Activated T-cell treated with anti-CD3 and anti-CD28 coated beads for 1 hour (primary cell): ENCODE results near the gene LRP11.
"Not testable (repeated sequence)": the region's sequence is repeated elsewhere in the genome, so short reads cannot be mapped to it uniquely, and the experiment has no call there.

ENCODE experiments used
- DNase-seq: peaks from one replicate; pipeline ENCODE4 v3.0.0-alpha.2; 2020; ENCODE audit warnings: low read depth

Gene LRP11

DNA sequence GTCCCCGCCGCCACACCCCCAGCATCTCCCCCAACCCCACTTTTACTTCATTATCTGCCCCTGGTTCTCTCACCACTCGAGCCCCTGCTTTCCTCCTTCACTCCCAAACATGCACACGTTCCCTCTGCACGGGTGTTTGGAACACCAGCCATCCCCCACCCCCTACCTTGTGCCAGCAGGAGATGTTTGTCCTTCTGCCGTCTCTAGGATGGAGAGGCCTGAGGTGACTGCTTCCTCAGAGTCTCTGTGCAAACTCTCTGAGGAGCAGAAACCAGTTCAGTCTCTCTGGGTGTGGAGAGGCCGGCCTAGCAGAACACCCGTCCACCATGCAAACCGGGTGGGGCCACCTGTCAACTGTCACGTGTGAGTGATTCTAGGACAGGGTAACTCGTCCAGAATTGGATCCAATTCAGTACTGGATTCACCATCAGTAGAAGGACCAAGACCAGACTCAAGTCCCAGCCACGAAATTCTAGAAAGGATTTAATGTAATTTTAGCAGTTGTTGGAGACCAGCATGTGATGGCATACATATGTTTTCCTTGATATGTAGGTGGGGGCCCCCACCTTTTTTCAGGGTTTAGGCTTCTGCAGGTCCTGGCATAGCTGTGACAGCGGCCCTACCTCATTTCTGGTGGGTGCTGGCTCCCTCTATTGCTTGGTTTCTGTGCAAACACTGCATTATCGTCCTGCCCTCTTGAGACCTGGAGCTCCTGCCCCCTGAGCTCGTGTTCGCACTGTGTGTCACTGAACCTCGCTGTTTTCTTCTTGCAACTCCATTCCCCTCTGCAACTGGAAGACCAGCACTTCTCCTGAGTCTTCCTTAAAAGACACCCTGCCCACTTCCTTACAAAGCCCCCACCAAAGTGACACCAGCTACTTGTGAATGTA lies 33.9 kb upstream of the LRP11 start, which contains the start of gene RAET1E:
RAET1E (minus strand) TSS at position 259 of the 890 bp plus-strand sequence. CDS start 7,212 bp downstream, outside the sequence.
- DNase-seq: no peak

DNA sequence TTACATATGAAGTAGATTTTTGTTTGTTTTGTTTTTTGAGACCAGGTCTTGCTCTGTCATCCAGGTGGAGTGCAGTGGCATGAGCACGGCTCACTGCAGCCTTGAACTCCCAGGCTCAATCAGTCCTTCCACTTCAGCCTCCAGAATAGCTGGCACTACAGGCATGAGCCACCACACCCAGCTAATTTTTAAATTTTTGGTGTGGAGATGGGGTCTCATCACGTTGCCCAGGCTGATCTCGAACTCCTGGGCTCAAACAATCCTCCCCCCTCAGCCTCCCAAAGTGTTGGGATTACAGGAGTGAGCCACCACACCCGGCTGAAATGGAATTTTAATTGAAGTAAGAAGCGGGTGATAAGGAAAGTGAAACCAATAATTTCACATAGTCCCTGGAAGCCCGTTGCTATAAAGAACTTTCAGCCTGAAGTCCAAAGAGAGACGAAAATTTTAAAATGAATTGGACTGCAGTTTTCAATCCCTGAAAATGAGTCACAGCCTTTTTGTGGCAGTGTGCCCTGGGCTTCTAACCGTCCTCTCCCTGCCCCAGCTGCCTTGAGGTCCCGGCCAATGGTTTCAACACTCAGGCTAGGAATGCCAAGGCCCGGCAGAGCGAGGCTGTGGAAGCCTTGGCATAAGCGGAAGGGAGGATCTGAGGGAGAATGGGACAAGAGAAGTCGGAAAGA lies 33.0 kb upstream of the LRP11 start:
- DNase-seq: no peak

DNA sequence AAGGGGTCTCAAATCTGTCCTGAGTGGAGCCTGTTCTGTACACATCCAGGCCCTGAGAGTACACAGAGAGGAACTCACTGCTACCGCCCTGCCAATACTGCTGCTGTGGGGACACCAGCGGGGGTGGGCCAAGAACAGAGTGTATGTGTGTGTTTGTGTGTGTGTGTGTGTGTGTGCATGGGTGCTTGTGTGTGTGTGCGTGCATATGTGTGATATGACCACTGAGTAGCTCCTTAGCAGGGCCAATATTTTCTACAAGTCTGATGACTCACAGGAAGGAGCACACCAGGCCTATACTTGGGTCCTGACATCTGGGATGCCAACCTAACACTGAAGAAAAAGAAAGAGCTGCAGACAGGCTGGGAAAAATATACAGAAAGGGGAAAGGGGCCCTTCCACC lies 32.3 kb upstream of the LRP11 start:
- DNase-seq: no peak

DNA sequence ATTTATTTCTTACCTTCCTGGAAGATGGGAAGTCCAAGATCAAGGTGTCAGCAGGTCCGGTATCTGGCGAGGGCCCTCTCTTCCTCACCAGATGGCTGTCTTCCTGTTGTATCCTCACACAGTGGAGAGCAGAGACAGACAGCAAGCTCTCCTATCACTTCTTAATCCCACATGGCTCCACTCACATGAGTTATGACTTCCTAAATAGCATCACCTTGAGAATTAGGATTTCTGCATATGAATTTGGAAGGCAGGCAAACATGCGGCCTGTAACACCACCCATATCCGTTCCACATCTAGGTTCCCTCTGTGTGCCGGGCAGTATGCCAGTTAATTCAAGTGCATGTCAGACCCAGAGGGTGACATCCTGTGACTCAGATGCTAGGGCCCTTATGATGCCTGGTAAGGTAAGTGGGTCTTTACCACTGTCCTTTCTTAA lies 31.7 kb upstream of the LRP11 start:
- peak; percentile 23 for DNase-seq

DNA sequence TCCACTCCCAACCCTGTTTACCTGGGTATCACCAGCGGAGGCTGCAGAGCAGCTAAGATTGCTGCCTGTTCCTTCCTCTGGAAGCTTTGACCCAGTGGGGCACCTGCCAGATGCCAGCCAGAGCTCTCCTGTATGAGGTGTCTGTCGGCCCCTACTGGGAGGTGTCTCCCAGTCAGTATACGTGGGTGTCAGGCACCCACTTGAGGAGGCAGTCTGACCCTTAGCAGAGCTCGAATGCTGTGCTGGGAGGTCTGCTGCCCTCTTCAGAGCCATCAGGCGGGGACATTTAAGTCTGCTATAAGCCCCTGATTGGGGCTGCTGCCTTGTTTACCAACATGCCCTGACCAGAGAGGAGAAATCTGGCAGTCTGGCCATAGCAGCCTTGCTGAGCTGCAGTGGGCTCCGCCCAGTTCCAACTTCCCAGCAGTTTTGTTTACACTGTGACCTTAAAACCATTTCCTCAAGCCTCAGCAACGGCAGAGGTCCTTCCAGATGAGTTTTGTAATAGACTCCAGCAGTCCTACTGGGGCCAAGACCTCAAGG lies 31.0 kb upstream of the LRP11 start:
- DNase-seq: no peak

DNA sequence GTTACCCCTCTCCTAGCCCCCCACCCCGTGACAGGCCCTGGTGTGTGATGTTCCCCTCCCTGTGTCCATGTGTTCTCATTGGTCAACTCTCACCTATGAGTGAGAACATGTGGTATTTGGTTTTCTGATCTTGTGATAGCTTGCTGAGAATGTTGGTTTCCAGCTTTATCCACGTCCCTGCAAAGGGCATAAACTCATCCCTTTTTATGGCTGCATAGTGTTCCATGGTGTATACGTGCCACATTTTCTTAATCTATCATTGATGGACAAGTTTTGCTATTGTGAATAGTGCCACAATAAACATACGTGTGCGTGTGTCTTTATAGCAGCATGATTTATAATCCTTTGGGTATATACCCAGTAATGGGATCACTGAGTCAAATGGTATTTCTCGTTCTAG lies 27.7 kb upstream of the LRP11 start:
- DNase-seq: not testable (repeated sequence)

DNA sequence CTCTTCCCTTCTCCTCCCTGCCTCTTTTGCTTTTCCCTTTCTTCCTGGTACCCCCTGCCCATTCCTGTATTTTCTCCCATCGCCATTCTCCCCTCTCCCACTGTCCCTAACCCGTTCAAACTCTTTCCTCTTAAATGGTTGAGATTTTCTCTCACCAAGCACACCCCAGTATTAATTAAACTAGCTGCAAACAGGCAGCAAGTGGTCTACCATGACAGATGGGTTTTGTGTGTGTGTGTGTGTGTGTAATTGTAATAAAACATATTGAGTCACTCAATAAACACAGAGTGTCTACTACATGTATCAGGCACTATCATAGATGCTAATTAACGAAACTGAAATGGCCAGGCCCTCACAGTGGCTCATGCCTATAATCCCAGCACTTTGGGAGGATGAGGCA lies 27.1 kb upstream of the LRP11 start:
- DNase-seq: no peak

DNA sequence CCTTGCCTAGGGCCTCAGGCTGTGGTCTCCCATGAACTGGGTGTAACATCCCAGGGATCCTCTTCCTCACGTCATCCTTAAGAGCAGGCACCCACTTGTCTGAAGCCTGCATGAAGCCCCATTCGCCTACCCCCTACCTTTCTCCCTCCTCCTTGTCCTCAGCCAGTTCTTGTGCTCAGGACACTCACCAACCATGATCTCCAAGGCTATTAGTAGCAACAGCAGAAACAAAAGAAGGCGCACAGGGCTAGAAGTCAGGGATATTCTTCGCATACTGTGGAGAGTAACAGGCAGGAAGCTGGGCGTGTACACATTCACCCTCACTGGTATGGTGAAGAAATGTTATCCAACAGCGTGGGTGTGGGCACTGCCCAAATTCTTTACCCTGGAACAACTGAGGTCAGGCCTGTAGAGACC lies 26.5 kb upstream of the LRP11 start:
- no peak for DNase-seq

DNA sequence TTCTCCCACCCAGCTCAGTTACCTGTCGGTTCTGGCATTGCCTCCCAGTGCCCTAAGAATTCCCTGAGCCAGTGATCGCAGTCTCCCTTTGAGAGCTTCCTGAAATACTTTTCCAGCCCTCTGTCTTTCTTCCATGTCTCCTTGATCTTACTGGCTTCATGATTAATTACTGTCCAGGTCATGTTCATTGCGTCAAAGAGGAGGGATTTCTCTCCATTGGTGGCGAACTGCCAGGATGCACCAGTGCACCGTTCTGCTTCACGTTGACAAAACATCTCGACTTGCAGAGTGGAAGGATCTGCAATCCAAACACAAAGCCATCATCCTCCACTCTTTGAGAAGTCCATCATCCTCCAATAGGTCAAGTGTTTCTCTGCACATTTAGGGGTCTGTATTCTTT lies 25.2 kb upstream of the LRP11 start:
- DNase-seq: no peak

DNA sequence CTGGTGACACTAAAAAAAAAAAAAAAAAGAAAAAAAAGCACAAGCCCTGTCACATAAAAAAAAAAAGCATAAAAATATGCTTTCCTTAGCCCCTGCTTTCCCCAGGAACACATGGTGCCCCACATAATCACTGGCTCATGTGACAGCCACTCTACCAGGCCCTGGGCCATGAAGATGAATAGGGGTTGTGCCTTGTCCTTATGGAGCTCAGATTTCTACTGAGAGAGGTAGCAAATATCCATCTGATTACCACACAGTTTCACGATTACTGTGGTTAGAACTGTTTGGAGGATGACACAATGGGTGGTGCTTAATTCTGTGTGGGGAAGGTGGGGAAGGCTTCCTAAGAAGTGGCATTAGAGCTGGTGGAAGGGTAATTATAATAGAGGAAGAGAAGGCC lies 24.5 kb upstream of the LRP11 start:
- no peak for DNase-seq

DNA sequence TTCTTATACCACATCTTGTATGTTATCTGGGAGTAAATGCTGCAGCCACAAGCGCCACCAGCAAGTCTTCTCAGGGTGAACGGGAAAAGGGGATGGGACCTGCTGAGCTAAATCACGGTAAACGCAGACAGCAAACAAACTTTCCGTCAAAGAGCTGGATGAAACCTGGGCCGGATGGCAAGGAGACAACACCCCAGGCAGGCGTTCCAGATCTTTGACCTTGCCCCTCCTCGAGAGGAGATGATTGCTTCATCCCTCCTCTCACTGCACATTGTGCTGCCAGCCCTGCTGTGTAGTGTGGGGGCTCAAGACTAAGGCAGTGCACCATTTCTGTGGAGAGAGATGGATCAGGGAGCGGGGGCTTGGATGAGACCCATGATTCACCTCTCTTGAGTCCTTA lies 23.9 kb upstream of the LRP11 start:
- no peak for DNase-seq

DNA sequence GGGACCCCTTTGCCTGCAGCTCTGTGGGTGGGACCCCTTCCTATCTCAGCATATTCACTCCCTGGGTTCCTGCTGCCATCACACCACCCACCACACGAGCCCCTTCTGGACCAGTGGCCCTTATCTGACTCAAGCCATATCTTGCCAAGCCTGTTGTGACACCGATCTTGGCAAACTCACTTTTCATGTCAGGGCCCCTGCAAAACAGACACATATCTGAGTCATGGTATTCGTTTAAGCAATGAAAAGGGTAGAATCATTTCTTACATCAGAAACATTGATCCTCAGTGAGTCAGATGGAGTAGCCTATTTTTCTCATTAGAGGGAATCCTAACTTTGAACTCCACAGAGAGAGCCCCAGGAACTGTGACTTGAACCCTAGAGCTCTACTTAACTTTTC lies 23.2 kb upstream of the LRP11 start:
- DNase-seq: no peak

DNA sequence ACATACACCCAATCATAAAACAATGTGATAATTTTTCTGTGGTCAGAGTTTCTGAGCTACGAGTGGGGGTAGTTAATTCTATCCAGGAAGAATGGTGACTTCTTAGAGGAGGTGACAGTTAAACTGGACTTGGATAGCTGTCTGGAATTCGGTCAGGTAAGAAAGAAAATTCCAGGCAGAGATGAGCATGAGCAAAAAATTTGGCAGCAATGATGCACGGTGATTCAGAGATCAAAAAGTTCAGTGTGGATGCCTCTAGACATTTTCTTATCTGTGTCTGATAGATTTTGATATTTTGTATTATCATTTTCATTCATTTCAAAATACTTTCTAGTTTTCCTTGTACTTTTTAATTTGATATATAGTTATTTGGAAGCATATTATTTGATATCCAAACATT lies 21.7 kb upstream of the LRP11 start:
- DNase-seq: no peak

DNA sequence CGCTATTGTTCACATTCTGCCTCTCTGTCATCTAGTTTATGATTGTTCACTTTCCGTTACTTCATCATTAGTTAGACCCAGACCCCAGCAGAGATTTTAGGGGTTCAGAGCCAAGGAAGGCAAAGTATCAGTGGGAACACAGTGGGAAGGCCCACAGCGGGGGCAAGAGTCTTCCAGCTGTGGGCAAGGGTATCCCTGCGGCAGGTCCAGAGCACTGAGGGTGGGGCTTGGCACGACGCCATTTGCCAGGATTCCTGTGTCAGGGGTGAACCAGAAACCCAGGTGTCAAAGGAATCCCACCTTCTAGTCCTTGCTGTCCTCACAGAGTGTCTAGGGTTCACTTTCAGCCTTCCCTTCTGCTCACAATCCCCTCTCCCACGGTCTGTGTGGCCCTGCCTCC lies 20.5 kb upstream of the LRP11 start:
- no peak for DNase-seq

DNA sequence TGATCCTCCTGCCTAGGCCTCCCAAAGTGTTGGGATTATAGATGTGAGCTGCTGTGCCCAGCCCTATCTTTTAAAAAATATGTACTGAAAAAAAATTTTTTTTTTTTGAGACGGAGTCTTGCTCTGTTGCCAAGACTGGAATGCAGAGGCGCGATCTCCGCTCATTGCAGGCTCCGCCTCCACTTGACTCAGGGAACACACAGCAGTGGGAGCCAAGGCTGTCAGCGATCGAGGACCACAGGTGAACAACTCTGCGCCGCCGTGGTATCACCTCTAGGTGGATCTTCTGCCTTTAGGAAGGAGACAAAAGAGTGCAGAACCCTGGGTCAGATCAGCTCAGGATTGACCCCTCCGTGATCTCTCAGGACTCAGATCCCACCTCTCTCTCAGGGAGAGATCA lies 20.1 kb upstream of the LRP11 start:
- no peak for DNase-seq

DNA sequence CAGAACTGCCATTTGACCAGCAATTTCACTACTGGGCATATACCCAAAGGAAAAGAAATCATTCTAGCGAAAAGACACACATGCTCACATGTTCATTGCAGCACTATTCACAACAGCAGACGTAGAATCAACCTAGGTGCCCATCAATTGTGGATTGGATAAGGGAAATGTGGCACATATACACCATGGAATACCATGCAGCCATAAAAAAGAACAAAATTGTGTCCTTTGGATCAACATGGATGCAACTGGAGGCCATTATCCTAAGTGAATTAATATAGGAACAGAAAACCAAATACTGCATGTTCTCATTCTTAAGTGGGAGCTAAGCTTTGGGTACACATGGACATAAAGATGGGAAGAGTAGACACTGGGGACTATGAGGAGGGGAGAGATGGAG lies 17.7 kb upstream of the LRP11 start:
- no peak for DNase-seq

DNA sequence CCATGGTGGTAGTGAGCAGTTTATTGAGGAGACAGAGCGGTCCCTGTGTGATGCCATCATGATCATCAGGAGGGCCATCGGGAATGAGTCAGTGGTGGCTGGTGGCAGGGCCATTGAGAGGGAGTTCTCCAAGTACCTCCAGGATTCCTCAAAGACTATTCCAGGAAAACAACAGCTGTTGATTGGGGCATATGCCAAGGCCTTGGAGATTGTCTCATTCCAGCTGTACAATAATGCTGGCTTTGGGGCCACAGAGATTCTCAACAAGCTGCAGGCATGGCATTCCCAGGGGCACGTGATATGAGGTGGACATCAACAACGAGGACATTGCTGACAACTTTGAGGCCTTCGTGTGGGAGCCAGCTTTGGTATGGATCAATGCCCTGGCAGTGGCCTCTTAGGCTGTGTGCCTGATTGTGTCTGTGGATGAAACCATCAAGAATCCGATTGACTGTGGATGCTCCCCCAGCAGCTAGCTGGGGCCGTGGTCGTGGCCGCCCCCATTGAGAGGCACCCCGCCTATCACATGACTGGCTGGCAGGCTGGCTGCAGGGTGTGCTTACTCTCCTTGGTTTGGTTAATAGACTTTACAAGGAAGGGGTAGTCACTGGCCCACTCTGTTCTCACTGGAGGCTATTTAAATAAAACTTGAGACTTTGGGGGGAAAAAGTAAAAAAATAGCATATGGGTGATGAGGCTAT lies 17.1 kb upstream of the LRP11 start:
- DNase-seq: no peak

DNA sequence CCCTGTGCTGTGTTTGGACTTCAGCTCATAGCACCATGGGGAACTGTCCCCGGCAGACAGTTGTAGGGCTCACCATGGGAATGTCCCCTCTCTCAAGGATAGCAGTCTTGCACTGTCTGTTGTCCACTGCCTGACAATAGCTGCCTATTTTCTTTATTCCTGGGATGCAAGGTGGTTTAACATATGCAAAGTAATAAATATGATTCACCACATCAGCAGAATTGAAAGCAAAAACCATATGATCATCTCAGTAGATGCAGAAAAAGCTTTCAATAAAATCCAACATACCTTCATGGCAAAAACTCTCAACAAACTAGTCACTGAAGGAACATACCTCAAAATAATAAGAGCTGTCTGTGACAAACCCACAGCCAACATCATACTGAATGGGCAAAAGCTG lies 13.5 kb upstream of the LRP11 start:
- DNase-seq: no peak

DNA sequence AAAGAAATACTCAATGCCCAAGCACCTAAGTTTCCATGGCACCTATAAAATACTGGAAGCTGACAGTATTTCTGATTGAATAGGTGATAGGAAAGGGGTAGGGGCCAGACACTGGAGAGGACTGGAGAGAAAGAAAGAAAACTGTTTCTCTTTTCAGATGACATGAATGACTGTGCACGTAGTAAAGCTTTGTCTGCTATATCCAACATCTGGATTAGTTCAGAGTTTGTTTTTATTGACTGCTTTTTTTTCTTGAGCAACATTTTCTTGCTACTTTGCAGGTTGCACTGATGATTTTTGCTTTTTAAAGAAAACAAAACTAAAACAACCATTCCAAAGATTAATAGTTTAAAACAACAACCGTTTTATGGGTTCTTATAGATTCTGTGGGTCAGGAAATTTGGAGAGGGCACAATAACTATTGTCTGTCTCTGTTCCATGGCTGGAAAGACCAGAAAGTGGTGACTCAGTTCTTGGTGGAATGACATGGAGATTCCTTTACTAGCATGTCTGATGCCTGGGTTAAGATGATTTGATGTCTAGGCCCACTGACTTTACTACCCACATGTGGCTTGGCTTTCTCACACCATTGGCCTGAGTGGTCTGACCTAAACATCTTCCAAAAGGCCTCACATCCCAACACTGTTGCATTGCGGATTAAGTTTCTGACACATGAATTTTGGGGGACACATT lies 12.2 kb upstream of the LRP11 start:
- no peak for DNase-seq

DNA sequence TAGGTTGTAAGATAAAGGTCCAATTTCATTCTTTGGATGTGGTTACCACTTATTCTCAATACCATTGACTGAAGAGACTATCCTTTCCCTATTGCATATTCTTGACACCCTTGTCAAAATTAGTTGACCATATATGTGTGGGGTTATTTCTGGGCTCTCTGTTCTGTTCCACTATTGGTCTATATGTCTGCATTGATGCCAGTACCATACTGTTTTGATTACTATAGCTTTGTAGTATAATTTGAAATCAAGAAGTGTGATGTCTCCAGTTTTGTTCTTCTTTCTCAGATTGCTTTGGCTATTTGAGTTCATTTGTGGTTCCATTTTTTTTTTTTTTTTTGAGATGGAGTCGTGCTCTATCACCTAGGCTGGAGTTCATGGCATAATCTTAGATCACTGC lies 8.1 kb upstream of the LRP11 start:
- no peak for DNase-seq

DNA sequence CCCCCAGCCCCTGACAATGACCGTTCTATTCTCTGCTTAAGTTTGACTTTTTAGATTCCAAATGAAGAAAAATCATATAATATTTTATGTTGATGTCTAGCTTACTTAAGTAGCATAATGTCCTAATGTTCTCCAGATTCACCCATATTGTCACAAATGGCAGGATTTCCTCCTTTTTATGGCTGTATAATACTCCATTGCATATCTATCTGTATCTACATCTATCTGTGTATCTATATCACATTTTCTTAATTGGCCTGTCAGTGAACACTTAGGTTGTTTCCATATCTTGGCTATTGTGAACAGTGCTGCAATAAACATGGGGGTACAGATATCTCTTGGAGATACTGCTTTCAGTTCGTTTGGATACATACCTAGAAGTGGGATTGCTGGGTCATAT lies 7.0 kb upstream of the LRP11 start:
- no peak for DNase-seq
